GM10248 (cell line): ENCODE data around the gene WNT8A.
"Not testable (repeated sequence)": the region's sequence is repeated elsewhere in the genome, so short reads cannot be mapped to it uniquely, and the experiment has no call there.

Experiments
- CTCF ChIA-PET: fragments of 300-600 bp; sonication (Branson Sonifier 250); formaldehyde crosslinking; extraction: SDS; loops from one replicate; lab custom pipeline; 2021; ENCODE audit warnings: antibody characterized with exemption; lab: Yijun Ruan, JAX
- POLR2A ChIA-PET: fragments of 350-650 bp; sonication (Branson Sonifier 250); formaldehyde crosslinking; extraction: SDS; loops from one replicate; lab custom pipeline; 2020; ENCODE audit warnings: antibody characterized with exemption; lab: Yijun Ruan, JAX
- DNase-seq: peaks from one replicate; pipeline ENCODE4 v3.0.0; 2012; ENCODE audit errors: extremely low spot score
- TF ChIP-seq, protein P1 (sequence below): IDR thresholded peaks from 2 replicates; pipeline ENCODE4 v1.5.1; 2012; ENCODE audit warnings: mild to moderate bottlenecking, low read depth; ENCODE audit errors: extremely low read depth, missing control alignments, control extremely low read depth

WNT8A gene

GRCh38 chr5:138065102-138065501 lies 18.7 kb upstream of the WNT8A start:
- POLR2A ChIA-PET = no interaction called here
- TF ChIP-seq, protein P1, sequence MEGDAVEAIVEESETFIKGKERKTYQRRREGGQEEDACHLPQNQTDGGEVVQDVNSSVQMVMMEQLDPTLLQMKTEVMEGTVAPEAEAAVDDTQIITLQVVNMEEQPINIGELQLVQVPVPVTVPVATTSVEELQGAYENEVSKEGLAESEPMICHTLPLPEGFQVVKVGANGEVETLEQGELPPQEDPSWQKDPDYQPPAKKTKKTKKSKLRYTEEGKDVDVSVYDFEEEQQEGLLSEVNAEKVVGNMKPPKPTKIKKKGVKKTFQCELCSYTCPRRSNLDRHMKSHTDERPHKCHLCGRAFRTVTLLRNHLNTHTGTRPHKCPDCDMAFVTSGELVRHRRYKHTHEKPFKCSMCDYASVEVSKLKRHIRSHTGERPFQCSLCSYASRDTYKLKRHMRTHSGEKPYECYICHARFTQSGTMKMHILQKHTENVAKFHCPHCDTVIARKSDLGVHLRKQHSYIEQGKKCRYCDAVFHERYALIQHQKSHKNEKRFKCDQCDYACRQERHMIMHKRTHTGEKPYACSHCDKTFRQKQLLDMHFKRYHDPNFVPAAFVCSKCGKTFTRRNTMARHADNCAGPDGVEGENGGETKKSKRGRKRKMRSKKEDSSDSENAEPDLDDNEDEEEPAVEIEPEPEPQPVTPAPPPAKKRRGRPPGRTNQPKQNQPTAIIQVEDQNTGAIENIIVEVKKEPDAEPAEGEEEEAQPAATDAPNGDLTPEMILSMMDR = no peak
- no peak for DNase-seq
- CTCF ChIA-PET = interaction anchor here (0.7 to 9.9 kb wide), 16 partner anchors 8 to 436 kb away, joined by 3 to 165 read pairs (median 4); partner anchors contain the start of gene FAM13B

GRCh38 chr5:138067945-138068344 lies 15.9 kb upstream of the WNT8A start:
- CTCF ChIA-PET = interaction anchor here (0.8 to 9.9 kb wide), 21 partner anchors 10 to 438 kb away, joined by 3 to 165 read pairs (median 6); partner anchors contain the start of genes FAM13B, NME5 and PKD2L2
- TF ChIP-seq, protein P1 = no peak
- POLR2A ChIA-PET = interaction anchor here (0.6 to 0.7 kb wide), 2 partner anchors 12 to 479 kb away, joined by 5 to 6 read pairs; no protein-coding TSS in a partner anchor
- no peak for DNase-seq

DNA sequence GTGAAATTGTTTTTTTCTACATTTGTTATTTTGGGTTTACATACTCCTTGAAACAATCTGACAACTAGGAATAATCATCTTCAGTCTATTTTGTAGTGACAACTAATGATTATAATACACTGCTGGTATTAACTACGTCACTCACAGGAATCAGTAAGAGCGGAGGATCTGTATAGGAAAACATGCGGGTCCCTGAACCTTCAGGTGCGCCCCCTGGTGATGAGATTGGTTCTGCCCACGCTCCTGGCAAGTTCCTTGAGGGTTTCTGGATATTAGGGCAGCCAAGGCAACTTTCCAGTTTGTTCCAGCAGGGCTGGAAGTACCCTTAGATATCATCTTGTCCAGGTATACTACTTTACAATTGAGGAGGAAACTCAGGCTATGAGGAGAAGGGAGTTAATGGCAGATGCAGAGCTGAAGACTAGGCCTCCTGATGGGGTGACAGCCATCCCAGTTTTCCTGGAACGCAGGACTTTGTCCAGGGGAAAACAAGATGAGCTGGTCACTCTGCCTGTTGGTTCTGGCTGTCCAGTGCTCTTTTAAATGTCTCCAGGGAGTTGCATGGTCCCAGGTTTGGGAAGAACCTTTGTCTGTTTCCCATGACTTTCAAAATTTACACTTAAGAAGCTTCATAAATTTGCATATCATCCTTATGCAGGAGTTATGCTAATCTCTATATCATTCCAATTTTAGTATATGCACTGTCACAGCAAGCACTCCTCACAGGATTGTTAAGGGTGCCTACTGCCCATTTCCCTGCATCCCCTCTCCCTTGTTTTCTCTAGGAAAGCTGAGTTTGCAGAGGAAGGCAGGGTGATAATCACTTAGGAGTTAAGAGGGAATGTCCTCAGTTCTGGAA lies 14.9 kb upstream of the WNT8A start:
- CTCF ChIA-PET = interaction anchor here (0.7 to 9.9 kb wide), 46 partner anchors 8 to 446 kb away, joined by 3 to 165 read pairs (median 4); partner anchors contain the start of genes FAM13B, NME5, PKD2L2 and WNT8A
- DNase-seq = peak; percentile 78
- POLR2A ChIA-PET = no interaction called here
- TF ChIP-seq, protein P1 = peak; percentile 72

- DNase-seq, POLR2A ChIA-PET: not testable (repeated sequence)
- CTCF ChIA-PET = interaction anchor here (1.0 to 9.9 kb wide), 20 partner anchors 8 to 440 kb away, joined by 3 to 165 read pairs (median 6); partner anchors contain the start of genes FAM13B and WNT8A
Measured at GRCh38 chr5:138070026-138070425, 13.8 kb upstream of the WNT8A start.

DNA sequence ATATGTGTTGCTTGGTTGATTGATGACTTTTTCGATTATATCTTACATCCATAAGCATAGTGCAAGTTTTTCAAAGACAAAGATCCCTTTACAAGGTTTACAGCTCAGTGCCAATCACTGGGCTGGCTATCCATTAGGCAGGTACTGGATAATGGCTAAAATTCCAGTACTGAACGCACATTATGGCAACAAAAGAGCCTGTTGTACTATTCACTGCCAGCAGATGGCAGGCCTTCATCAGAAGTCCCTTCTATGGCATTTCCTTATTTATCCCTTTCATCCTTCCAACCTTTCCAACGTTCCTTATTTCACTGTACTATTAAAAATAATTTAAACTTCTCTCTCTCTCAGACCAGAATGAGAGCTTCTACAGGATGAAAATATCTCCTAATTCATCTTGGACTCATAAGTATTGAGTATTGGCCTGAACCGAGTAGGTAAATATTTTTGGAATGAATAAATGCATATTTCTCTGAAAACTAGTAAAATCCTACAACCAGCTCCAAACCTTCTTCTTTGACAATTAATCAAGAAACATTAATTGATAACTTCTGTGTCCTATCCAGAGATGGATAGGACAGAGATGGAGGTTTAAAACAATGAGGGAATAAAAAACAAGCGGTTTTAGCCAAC lies 6.7 kb upstream of the WNT8A start:
- ChIA-PET CTCF (interaction anchor here (0.5 to 10.4 kb wide), 39 partner anchors 9 to 1183 kb away, joined by 3 to 130 read pairs (median 5); partner anchors contain the start of gene NME5), POLR2A (no interaction called here)
- TF ChIP-seq, protein P1 = peak; percentile 71
- peak; percentile 63 for DNase-seq

DNA sequence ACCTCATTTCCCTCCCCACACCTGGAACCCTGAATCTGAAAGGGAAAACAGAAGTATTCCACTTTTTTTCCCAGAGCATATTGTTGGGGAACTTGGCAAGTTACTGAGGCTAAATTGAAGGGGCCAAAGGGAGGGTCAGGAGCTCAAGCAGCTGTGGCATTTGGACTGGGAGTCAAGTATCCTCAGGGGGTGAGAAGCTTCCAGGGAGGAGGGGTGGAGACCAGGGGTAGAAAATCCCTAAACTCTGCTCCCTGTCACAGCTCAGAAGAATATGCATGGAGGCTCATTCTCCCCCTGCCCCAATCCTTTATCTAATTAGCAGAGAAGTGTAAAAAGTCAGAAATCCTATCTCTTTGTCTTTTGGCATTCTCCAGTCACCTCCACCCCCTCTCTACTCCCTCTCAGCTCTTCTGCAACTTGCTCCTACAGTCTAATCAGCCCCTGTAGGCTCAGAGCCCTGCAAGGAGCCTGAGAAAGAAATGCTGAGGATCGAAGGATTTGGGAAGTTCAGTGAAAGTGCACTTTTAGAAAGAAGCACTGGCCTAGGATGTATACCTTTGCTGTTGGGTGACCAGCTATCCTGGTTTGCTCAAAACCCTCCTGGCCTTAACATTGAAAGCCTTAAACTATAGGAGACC lies 5.7 kb upstream of the WNT8A start:
- CTCF ChIA-PET = interaction anchor here (1.1 to 10.4 kb wide), 23 partner anchors 10 to 443 kb away, joined by 3 to 130 read pairs (median 9); partner anchors contain the start of gene NME5
- no peak for DNase-seq
- POLR2A ChIA-PET = no interaction called here
- TF ChIP-seq, protein P1 = no peak
